ENCODE results near the gene SPATS2. TPM values are rescaled to one million over a fixed set of nuclear protein-coding genes. Genes with fewer than 3 reads are reported as not detected.

The SPATS2 gene
- total RNA-seq, 4 donors from 2014 or later = 24.7 to 37.8 (median 30.1) TPM

- intact Hi-C loops (cut with DNase I) = no loop called here
- DNase-seq = peak; percentile 95 to 96
These were observed 19.7 kb upstream of the SPATS2 start for GRCh38 chr12:49347311-49348193.

GRCh38 chr12:49348781-49349180, 18.5 kb upstream of the SPATS2 start:
- no peak overlapping the region for H3K27ac ChIP-seq
- no peak overlapping the region for H3K4me3 ChIP-seq (replicated peaks in 1 of 3)
- no peak for DNase-seq
- H3K27me3 ChIP-seq = no peaks in the 10 kb centered on the region
- TF ChIP-seq CTCF (IDR thresholded peaks at IDR 0.05) = no peak
- intact Hi-C loops (cut with DNase I) = no loop called here
- 98 to 100% methylated on average over 4 of the region's 5 CpGs for WGBS, 2 donors
- peaks cover 0 to 2% of the 10 kb centered on the region in 2 donors for H3K36me3 ChIP-seq
- H3K4me1 ChIP-seq = peaks cover 32 to 59% of the 10 kb centered on the region in 2 donors
- no peaks in the 10 kb centered on the region for H3K9me3 ChIP-seq

More at GRCh38 chr12:49347311-49348193, 19.7 kb upstream of the SPATS2 start:
- Histone ChIP-seq H3K4me3 (replicated peaks in 1 of 3) (peak overlapping the region in 1 of 3 donors; percentile 26), H3K27me3 (no peaks in the 10 kb centered on the region), H3K9me3 (no peaks in the 10 kb centered on the region), H3K27ac (peak overlapping the region in 2 of 3 donors; percentile 5 to 86), H3K36me3 (peaks cover 0 to 2% of the 10 kb centered on the region in 2 donors), H3K4me1 (peaks cover 42 to 70% of the 10 kb centered on the region in 2 donors)
- TF ChIP-seq POLR2A (IDR thresholded peaks at IDR 0.05) (peak; percentile 18 to 59), CTCF (IDR thresholded peaks at IDR 0.05) (peak; percentile 84 to 98 (median 94))
- 12% methylated on average over 17 to 18 of the region's 37 CpGs for WGBS, 2 donors

- intact Hi-C loops (cut with DNase I) = no loop called here
- WGBS, 2 donors = 94 to 96% methylated on average over 11 of the region's 11 CpGs
- peaks cover 32 to 54% of the 10 kb centered on the region in 2 donors for H3K4me1 ChIP-seq
- H3K27ac ChIP-seq = no peak overlapping the region
- no peaks in the 10 kb centered on the region for H3K9me3 ChIP-seq
- H3K4me3 ChIP-seq (replicated peaks in 1 of 3) = no peak overlapping the region
- DNase-seq = no peak
- H3K27me3 ChIP-seq = no peaks in the 10 kb centered on the region
- no peak for TF ChIP-seq POLR2A (IDR thresholded peaks at IDR 0.05)
- TF ChIP-seq CTCF (IDR thresholded peaks at IDR 0.05) = no peak
- peaks cover 0 to 2% of the 10 kb centered on the region in 2 donors for H3K36me3 ChIP-seq
These were observed 18.0 kb upstream of the SPATS2 start for GRCh38 chr12:49349266-49349665.

GRCh38 chr12:49352351-49352750, 14.9 kb upstream of the SPATS2 start:
- H3K9me3 ChIP-seq = no peaks in the 10 kb centered on the region
- no peak overlapping the region for H3K27ac ChIP-seq
- DNase-seq = no peak
- H3K4me1 ChIP-seq = peaks cover 6 to 24% of the 10 kb centered on the region in 2 donors
- TF ChIP-seq POLR2A (IDR thresholded peaks at IDR 0.05) (no peak), CTCF (IDR thresholded peaks at IDR 0.05) (no peak)
- intact Hi-C loops (cut with DNase I) = no loop called here
- peaks cover 0 to 2% of the 10 kb centered on the region in 2 donors for H3K36me3 ChIP-seq
- H3K4me3 ChIP-seq (replicated peaks in 1 of 3) = no peak overlapping the region
- no peaks in the 10 kb centered on the region for H3K27me3 ChIP-seq
- 74 to 80% methylated on average over 2 of the region's 2 CpGs for WGBS, 2 donors

GRCh38 chr12:49355913-49356312, 11.3 kb upstream of the SPATS2 start:
- no peaks in the 10 kb centered on the region for H3K4me1 ChIP-seq
- DNase-seq = no peak
- H3K4me3 ChIP-seq (replicated peaks in 1 of 3) = no peak overlapping the region
- 93 to 95% methylated on average over 10 of the region's 10 CpGs for WGBS, 2 donors
- intact Hi-C loops (cut with DNase I) = no loop called here
- no peak overlapping the region for H3K27ac ChIP-seq
- H3K27me3 ChIP-seq = no peaks in the 10 kb centered on the region
- H3K9me3 ChIP-seq = no peaks in the 10 kb centered on the region
- H3K36me3 ChIP-seq = peaks cover 0 to 2% of the 10 kb centered on the region in 2 donors
- TF ChIP-seq CTCF (IDR thresholded peaks at IDR 0.05) (no peak), POLR2A (IDR thresholded peaks at IDR 0.05) (no peak)

Data from thyroid gland (tissue), 4 donors.